GM19351 (cell line): ENCODE data around the gene MRPL23.
A peak's percentile ranks its signal among the peaks of the same experiment; 100 is the strongest.

Experiments used
- ATAC-seq: cut with Tn5 transposase; IDR thresholded peaks from one replicate; pipeline ENCODE4 v1.9.1; 2021; ENCODE audit warnings: mild to moderate bottlenecking, moderate library complexity; ENCODE audit not compliant: unreplicated experiment

MRPL23 gene

GRCh38 chr11:1946812-1947484, at the start of gene MRPL23:
MRPL23 (plus strand) TSS chr11:1947332; CDS start chr11:1947363, 31 bp downstream.
- no peak for ATAC-seq

DNA sequence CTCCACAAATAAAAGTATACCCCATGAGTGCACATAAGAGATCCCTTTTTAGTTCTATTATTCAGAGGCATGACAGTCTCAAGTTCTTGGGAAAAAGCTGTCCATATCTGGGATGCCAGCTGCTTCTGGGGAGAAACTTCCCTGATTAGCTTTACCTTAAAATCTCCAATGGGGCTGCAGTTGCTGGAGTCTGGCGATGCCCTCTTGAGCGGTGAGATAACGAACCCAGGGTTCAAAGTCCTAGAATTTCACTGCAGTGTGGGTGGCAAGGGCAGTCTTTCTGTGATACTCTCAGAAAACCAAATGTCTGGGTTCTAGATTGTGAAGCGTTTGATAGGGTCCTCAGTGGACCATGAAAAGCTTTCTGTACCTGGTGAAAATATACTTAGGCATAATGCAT, 48.0 kb upstream of the MRPL23 start:
- no peak for ATAC-seq

GRCh38 chr11:1899686-1900085, 47.4 kb upstream of the MRPL23 start:
- ATAC-seq, result no peak

DNA sequence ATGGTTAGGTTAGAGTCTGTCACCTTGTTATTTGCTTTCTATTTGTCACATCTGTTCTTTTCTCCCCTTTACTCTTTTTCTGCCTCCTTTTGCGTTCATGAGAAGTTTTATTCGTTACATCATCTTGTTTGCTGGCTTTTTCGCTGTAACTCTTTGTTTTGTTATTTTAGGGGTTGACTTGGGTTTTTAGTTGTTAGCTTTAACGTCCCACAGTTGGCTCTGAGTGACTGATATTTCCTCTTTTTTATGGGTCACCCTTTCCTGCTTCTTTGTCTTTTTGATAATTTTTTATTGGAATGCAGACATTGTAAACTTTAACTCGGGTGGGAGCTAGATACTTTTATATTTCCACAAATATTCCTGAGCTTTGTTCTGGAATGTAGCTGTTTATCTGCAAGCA, 41.0 kb upstream of the MRPL23 start:
- no peak for ATAC-seq

GRCh38 chr11:1906611-1907423, 40.3 kb upstream of the MRPL23 start:
- no peak for ATAC-seq

- no peak for ATAC-seq
Observed at GRCh38 chr11:1908618-1909017, 38.5 kb upstream of the MRPL23 start.

DNA sequence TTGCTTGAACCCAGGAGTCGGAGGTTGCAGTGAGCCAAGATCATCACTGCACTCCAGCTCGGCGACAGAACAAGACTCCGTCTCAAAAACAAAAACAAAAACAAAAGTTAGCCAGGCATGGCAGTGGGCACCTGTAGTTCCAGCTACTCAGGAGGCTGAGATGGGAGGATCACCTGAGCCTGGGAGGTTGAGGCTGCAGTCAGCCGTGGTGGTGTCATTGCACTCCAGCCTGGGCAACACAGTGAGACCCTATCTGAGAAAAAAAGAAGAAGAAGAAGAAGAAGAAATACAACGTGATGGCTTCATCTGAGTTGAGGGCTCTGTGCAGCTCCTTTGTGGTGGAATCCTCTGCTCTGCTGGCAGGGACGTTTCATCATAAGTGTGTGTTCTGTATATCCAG, 37.6 kb upstream of the MRPL23 start:
- no peak for ATAC-seq

- no peak for ATAC-seq
Observed at GRCh38 chr11:1912289-1912878, 34.7 kb upstream of the MRPL23 start.

GRCh38 chr11:1913271-1914060, 33.7 kb upstream of the MRPL23 start:
- ATAC-seq, result no peak

- no peak for ATAC-seq
Observed at GRCh38 chr11:1915795-1916131, 31.4 kb upstream of the MRPL23 start.

DNA sequence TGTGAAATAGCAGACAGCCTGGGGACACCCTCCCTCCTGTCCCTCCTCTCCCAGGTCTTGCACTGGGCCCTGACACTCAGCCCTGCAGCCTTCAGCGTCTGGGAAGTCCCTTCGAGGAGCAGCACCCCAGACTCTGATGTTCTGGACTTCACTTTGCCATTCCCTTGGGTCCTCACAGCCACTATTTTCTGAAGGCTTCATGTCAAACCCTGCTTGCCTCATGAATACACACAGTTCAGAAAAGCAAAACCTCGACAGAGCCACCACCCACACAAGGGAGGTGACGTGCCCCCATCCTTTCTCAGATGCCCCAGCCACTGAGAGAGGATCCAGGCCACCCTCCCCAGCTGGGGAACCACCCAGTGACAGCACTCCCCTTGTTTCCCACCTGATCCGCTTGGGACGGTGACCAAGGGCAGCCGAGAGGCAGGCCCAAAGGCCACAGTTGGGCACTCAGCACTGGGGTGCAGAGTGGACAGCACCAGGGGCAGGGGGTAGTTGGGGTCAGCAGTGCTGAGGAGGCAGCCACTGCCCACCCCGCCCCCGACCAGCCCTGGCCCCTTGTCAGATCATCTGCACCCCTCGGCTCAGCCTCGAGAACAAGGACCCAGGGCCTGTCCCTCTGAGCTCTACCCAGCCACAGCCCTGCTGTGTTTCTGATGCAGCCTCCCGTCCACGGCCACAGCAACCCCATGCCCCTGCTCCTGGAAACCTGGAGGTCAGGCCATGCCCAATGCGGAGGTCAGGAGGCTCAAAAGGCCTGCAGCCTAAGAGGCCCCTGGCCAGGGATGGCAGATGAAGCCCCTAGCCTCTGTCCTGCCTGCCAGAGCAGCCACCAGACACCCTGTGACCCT, 30.8 kb upstream of the MRPL23 start:
- ATAC-seq, result peak; percentile 47

DNA sequence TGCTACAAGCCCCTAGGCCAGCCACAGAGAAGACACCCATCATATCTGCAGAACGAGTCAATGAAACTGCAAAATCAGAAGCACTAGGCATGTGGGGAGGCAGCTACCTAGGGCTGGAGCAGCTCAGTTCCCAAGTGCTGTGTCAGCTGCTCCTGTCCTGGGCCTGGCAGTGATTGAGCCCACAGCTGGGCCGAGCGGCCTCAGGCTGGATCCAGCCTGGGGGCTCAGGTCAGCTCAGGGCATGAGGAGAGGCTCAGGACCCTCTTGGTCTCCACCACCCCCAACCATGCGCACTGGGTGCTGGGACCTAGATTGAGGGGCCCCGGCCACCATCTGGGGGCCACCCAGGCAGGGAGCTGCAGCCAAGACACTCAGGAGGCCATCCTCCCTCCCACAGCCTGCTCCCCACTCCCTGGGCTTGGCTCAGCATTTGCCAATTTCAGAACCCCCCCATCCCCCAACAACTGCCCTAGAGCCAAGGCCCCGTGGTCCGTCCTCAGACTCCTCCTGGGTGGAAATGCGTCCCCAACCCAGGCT, 30.1 kb upstream of the MRPL23 start:
- ATAC-seq, result no peak

GRCh38 chr11:1917523-1918435, 29.4 kb upstream of the MRPL23 start:
- no peak for ATAC-seq

DNA sequence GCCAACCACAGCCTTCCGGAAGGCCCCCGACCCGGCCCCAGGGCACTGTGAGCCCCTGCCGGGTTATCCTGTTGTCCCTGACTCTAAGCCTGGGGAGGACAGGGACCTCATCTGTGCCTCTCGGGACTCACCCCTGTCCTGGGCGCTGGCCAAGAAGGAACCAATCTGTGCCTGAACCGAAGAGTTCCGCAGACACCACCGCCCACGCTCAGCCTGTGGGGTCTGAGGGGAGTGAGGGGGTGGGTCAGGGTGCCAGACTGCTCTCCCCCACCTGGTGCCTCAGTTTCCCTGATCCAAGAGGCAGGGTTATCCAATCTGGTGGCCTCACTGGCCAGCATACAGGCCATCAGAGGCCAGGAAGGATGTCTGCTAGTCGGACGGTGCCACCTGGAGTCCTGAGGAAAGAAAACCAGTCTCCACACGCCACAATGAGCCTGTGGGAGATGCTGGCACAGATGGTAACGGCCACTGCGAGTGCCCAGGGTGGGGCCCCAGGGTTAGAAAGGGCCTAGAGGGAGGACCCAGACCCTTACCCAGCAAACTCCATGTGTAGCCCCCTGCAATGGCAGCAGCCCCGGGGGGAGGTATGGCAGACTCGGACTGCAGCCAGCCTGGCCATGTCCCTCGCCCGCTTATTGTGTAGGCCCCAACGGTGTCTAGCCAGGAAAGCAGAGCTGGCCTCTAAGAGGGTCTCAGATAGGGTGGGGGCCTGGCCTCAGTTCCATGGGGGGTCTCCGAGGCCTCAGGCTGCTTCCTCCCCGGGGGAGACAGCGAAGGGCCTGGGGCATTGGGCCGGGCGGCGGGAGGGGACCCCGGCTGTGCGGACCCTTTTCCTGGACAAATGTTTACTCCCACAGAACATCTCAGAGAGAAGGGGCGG, 28.5 kb upstream of the MRPL23 start:
- ATAC-seq, result no peak

GRCh38 chr11:1919391-1920127, 27.6 kb upstream of the MRPL23 start, which contains the start of gene TNNT3:
TNNT3 (plus strand) TSS chr11:1919703; CDS start chr11:1922875, 3,172 bp downstream.
- no peak for ATAC-seq

GRCh38 chr11:1920128-1920908, 26.8 kb upstream of the MRPL23 start:
- ATAC-seq, result no peak
